HG03280 (cell line): ENCODE data around the gene PSMB5.

Source experiments
- ATAC-seq: cut with Tn5 transposase; IDR thresholded peaks from one replicate; pipeline ENCODE4 v1.9.1; 2021; ENCODE audit warnings: mild to moderate bottlenecking, moderate library complexity; ENCODE audit not compliant: unreplicated experiment

PSMB5 gene

DNA sequence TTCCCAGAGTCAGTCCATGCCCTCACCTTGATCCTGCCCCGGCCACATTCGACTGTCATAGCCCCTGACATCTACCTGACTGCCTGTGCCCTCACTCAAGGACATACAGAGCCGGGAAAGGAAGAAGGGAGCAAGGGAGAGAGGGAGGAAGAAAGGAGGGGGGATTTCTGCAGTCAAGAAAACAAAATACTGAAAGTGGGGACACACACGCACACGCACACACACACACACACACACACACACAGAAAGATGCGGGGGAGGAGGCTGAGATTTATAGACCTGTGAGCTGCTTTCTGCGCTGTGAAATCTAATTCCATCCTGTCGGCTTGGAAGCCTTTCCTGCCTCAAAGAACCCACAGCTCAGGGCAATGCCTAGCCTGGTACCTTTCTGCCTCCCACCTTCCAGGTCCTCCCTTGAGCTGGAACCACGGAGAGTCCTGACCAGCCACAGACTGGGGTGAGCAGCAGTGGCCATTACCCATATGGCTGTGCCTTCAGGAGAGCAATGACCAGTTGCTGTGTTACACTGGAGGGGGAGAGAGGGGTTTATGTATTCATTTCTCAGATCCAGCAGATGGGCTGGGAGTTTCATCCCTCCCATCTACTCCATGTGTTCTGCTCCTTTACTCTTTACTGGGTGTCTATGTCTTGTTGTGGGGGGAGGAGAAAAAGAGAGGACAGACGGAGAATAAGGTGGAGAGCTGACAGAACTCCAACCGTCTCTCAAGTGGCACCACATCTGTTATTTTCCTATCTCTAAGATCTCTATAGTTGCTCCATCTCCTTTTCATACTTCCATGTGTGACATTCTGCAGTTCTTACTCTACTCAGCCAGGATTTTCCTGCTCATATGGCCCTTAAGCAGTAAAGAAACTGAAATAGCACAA lies 37.7 kb downstream of the PSMB5 start:
- ATAC-seq = no peak

DNA sequence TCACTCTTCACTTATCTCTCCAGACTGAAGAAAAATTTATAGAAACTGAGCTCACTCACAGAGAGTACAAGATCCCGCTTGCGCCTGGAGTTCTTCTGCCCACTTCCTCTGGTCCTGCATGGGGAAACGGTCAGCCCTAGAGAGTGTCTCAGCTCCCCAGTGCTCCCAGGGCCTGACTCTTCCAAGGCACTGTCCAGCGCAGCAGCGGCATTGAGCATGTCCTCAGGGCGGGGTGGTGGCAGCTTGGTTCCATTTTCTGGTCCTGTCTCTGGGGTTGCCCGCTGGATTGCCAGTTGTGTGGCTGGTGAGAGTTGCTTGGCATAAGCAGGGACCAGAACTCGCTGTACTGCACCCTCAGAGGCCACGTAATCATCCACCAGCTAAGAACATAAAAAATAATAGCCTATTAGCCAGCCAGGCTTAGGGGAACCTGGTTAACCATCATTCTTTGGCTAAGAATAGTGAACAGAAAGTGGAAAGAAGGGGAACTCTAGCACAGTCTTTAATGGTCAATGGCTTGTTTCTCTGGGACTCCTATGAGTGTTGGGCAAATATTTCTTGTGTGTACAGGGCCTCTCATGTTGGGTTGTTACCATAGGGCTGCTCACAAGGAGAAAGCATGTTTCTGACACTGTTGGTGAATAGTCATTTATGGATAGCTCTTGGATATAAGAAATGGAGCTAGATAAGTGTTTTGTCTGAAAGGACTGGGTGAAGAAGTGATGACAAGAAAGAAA lies 38.6 kb downstream of the PSMB5 start:
- no peak for ATAC-seq

DNA sequence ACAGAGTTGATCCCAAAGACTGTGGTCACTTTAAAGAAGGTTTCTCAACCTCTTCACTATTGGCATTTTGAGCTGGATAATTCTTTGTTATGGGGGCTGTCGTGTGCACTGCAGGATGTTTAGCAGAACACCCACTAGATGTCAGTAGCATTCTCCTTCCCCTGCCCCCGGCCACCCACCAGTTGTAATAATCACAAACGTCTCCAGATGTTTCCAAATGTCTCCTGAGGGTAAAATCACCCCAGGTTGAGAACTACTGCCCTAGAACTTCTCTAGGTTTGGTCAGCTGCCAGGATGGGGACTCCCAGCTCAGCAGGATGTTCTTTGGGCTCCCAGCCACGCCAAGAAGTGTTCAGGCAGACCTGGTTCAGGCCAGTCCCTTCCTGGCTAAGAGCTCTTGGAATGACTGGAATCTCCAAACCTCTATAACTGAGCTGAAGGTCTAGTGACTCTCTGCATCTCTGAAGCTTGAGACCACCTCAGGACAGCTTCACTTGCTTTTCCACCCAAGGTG lies 39.9 kb downstream of the PSMB5 start:
- no peak for ATAC-seq

DNA sequence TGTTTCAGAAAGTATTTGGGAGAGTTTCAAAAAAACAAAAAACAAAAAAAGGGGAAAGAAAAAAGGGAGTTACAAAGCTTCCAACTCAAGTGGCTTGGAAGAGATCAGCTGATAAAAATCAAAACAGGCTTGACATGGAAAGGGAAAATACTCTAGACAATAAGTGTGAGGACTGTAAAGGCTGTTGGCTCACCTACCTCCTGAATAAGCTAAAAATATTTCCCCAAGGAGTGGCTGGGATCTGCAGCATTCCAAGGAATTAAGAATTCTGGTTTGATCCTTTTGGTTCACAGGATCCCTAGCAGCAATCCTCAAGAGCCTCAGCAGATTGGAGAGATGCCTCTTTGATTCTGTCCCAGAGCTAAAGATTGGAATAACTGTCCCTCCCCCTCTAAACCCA lies 41.2 kb downstream of the PSMB5 start:
- no peak for ATAC-seq

DNA sequence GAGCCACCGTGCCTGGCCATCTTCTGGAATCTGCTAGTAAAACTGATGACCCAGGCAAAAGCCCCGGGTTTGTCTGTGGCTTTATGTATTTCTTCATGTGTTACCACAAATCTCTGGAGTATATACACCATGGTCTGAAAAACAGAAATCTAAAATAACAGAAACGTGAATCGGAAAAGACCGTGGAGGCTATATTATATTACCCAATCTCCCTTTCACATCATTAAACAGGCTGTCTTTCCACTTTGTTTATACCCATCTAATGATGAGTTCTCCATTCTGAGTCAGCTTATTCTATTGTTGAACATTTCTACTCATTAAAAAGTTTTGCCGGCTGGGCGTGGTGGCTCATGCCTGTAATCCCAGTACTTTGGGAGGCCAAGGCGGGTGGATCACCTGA lies 42.8 kb downstream of the PSMB5 start:
- ATAC-seq = no peak

DNA sequence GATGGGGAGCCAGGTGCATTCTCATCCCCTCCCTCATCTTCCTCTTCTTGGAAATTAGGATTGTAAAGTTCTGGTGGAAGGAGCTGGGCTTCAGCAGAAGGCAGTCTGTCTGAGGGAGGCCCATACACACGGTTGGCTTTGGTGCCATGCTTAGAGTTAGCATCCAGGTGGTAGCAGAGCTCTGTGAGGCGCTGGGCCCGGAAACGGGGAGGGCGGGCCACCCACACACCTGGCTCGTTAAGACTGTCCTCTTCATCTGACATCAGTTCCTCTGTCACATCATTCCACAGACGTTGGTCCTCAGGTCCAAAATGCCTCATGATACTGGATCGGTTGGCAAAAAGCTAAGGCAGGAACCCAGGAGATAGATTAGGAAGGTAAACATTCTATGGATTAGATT lies 47.4 kb downstream of the PSMB5 start:
- no peak for ATAC-seq

DNA sequence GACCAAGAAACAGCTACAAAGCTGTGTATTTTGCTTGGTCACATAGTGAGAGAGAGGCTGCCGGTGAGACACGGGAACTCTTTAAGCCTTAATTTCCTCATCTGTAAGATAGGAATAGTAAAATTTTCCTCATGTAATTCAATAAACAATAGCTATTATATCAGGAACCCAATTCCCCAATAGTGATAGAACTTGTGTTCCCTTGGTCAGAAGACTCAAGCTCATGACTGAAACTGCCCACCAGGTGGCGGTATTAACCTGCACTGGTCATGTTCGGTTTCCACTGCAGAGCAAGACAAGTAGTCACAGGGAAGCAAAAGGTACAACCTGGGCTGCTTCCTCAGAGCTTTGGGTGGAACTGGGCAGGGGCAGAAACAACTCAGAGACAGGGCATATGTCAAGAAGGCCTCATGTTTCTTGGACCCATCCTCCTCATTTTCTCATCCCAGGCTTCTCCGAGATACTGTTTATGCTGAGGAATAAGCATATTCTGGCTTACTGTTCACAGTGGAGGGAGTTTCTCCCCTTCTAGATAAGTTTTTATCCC lies 48.1 kb downstream of the PSMB5 start:
- ATAC-seq = peak; percentile 46

DNA sequence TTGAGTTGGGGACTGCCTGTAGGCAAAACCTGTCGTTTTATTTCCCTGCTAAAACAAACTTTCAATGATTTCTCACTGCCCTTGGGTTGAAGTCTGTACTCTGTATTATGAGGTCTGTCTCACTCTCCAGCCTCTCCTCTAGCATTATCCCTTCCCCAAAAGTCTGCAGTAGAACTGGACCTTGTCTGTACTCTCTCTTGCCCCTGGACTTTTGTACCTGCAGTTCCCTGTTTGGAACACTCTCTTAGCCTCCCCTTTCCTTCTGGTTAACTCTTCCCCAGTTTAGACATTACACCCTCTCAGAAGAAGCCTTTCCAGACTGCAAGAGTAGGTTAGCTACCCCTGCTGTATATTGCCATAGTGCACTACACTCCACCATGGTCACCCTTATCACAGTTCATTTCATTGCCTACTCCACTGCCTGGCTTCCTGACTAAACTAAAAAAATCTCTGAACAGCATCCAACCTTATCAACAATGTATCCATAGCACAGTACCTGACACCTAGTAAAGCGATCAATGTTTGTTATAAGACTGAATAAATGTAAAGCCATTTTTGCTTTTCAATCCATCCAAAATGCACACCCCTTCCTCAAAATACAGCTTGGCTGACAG lies 48.7 kb downstream of the PSMB5 start:
- ATAC-seq = no peak

DNA sequence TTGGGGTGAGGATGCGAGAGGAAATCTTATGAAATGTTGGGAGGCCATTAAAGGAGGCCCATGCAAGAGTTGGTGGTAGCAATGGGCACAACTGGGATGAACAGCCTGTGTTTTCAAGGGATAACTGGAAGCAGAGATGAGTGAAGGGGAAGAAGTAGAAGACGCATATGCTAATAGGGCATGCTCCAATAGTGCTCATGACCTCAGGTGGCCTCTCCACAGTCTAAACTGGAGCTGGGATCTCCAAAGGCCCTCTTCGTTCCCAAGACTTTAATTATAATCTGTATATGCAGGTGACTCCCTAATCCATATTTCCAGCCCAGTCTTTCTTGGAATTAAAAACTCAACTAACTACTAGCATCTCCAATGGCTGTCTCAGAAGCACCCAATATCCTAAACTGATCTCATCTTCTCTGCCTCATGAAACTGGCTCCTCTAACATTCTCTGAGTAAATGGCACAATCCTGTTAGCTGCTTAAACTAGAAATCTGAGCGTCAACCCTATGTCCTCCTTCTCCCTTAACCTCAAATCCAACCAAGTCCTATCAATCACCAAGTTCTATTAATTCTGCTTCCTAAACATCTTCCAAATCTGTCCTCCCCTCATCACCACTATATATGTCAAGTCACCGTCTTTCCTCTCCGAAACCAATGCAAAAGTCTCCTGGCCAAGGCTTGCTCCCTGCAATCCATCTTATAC lies 49.6 kb downstream of the PSMB5 start:
- ATAC-seq = no peak

DNA sequence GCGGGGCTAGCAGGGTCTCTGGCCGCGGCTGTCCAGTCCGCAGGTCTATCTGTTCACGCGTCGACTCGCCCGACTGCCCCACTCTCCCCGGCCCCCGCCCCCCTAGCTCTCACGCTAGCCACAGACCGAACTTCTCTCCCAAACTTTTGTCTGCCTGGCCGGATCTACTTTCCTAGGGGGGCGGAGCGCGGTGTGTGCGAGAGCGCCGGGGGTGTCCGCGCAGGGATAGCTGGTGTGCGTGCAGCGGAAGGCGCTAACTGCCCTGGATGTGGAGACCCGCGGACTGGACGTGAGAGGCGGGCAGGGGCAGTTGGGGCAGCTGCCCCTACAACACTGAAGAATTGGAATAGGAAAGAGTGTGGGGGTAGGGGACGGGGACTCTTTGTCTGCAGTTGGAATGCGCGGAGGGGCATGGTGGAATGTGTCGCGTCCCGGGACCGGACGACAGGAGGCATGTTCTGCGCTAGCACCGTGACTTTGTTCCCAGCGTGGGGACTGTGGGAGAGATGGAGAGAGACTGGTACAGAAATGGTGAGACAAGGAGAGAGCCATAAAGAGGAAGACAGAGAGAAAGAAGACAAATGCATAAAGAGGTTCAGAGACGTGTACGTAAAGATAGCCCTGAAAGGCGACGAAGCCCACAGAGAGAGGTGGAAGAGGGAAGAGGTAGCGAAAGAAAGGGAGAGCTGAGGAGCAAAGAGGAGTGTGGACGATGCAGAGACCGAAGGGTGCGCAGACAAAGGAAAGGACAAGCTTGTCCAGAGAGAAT lies 52.0 kb downstream of the PSMB5 start, which contains the start of gene AJUBA:
Gene AJUBA, minus strand, starts transcription at position 75 of the 769 bp plus-strand sequence. CDS start 285 bp downstream, outside the sequence.
- ATAC-seq = no peak

DNA sequence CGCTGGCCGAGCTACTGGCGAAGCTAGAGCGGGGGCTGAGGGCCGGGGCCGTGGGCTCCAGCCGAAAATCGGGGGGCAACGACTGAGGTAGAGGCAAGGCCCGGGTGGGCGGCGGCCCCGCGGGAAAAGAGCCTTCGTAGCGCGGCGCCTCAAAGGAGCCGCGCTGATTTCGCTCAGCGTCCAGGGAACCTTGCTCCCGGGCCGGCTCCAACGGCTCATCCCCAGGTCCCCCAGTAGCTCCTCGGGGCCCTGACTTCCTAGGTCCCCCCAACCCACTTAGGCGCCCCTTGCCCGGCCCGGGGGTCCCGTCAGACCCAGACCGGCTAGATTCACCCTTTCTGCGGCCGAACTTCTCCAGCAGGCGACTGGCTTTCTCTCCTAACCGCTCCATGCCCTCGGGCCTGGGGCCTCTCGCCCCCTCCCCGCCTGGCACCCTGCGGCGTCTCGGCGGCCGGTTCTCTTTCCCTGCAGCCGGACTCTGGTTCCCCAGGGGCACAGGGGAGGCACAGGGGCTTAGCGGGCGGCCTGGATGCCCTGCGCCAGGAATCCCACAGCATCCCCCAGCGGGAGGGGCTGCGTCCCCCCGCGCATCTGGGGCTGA lies 52.7 kb downstream of the PSMB5 start:
- ATAC-seq = no peak

DNA sequence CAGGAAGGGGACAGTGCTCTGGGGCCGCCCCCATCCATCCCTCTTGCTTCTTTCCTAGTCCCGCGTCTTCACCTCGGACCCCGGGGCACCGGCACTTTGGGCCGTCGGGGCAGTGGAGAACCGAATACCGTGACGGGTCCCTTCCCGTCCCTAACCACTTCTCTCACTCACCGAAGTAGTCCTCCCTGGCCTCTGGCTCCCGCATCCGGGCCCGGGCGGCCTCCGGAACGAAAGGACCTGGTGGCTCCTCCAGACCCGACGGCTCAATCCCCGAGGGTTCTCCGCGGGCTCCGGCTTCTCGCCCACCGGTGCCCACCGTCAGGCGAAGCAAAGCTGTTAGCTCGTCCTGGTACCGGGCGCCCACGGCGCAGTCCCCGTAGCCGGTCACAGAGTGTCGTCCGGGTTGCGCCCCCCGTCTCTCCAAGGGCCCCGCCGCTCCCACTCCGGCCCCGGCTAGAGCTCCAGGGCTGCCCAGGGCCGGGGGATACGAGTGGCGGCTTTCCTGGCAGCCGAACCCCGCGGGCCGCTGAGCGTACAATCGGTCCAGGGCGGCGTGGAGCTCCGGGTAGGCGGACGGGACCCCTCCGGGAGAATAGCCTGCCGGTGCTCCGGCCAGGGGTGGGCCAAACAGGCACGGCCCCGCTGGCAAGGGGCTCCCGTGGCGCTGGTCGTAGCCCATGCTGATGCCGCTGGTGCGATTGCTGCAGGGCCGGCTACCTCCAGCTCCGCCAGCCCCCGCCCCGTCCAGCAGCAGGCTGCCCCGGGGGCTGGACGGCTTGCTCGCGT lies 53.4 kb downstream of the PSMB5 start:
- no peak for ATAC-seq

DNA sequence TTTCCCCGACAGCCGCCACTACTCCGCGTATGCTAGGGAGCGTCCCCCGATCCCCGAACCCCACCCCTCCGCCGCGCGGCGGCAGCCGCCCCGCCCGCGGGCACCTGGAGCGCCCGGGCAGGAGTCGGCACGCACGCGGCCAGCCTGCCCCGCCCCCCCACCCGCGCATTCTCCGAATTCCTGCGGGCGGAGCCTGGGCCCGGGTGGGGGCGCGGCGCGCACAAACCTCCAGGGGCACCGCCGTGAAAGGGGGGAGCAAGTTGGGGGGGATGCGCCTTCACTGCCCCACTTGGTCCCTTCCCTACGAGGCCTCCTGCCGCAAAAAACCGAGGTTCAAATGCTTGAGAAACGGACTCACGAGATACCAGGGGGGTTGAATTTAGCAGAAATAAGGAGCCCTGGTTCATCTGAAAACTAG lies 54.0 kb downstream of the PSMB5 start:
- no peak for ATAC-seq

DNA sequence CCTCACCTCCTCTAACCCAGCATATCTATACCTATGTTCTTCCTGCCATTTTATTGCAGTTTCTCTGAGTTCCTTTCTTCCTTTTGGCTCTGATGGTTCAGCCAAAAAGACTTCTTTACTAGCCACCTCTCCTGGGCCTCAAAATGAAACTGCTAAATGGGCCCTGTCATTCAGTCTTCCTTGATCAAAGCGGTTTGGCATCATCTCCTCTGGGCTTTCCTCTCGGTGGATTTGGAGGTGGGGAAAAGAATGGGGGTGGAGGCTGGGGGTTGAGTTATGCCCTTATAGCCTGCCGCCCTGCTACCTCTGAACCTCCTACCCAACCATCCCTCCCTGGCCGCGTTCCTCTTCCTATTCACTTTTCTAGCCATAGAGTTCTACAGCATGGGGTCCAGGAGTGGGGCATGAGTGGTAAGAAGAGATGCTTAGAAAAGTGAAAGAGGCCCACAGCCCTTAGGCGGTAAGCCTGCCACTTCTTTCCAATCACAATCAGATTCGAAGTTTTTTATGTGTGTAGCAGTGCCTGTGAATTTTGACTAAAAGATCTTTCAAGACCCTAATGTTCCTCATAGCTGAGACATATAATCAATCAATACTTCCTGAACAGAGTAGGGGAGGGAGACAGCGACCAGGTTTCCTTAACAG lies 54.8 kb downstream of the PSMB5 start:
- ATAC-seq = no peak

DNA sequence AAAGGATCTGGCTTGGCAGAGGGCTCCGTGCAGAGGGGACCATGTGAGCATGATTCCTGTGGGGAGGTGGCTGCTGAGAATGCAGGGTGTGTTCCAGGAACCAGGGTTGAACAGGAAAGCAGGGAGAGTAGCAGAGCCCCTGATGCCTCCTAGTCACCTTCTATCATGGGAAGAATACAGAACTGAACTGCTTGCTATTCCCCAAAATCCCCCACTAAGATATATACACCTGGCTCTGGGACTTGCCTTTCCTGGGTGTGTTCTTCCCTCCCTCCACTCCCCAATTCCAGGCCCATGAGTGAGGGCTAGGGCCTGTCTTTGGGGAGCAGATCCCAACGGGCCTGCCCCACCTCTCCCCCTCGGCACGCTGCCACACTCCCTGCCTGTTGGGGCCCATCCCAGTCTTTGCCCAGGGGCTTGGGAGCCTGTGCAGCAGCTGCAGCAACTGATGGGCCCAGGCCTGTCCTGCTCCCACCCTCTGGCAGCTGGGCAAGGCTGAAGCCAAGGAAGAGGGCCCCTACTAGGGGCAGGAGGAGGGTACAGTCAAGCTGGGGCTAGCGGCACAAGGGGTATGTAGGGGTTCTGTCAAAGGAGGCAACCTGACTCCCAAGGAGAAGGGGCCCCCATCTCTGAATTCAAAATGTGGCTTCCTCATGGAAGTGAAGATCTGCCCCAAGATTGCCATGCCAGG lies 55.6 kb downstream of the PSMB5 start:
- no peak for ATAC-seq

DNA sequence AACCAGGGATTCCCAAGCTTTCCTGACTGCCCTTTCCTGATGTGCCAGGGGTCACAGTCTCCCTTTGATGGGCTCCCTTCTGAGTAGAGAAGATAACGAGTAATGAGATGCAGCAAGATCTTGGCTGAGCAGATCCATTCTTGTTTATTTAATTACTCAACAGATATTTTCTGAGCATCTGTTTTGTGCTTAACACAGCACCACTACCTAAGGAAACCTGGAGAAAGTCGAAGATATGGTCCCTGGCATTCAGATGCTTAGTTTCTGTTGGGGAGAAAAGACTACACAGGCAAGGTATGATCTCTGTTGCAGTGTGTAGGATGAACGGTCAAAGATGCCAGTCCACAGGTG lies 56.2 kb downstream of the PSMB5 start:
- ATAC-seq = no peak

DNA sequence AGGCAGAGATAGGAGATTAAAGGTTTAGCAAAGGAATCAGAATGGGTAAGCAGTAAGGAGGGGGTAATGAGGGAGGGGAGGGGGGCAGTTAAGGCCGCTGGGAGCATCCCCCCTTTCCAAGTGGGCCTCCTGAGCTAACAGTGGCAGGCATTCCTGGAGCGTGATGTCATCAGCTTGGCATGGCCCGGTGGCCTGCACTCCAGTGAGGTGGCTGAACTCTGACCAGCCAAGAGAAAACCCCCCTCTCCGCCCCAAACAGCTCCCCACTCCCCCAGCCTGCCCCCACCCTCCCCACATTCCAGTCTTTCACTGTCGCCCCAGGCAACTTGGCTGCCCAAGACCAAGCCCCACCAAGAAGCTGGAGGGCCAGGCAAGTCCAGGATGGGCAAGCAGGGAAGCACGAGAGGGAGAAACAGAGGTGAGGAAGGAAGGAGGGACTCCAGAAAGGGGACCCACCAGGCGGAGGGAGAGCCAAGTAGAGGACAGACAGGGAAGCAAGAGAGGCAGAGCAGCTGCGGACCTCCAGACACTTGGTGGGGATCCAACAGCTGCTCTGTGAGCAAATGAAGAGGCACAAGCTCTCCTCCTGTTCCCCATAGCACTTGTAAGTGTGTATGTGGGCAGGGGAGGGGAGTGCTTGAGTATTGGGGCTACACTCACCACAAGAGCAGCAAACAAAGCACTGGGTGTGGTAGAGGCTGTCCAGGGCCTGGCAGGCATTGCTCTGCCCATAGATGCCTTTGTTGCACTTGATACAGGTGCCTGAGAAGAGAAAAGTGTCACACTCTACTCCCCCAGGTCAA lies 56.8 kb downstream of the PSMB5 start:
- no peak for ATAC-seq
